Measurements from ENCODE around the gene SNX8.

The SNX8 gene

DNA sequence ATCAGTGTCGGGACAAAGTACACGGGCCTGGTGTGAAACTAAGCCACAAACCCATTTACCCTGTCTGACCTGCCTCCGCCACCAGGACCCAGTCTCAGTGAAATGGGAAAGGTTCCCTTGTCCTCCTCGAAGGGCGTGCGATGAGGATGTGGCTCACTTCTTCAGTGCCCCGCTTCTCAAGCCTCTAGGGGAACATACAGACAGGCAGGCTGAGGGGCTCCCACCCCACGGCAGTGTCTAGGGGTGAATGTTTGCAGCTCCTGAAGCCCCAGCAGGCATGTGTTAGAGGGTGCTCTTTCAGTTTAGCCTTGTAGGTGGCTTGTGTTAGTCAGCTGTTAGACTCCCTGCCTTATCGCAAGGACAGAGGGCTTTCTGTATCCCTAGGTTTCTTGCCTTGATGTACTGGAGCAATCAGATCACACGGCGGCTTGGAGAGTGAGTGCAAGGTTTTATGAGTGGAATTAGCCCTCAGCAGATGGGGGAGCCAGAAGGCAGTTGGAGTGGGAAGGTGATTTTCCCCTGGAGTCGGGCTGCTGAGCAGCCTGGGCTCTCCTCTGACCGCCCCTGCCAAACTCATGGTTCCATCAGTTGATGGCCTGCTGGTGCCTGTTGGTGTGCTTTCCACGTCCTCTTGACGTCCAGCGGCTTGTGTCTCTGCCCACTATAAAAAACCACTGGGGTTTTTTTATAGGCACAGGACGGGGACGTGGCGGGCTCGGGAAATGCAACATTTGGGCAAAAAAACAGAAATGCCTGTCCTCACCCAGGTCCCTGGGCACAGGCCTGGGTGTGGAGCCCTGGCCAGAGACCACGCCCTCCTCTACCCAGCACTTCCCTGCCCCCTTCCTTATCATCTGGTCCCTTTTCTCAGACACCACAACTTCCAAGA is 71.5 kb downstream of the SNX8 start:
- no peak for DNase-seq

DNA sequence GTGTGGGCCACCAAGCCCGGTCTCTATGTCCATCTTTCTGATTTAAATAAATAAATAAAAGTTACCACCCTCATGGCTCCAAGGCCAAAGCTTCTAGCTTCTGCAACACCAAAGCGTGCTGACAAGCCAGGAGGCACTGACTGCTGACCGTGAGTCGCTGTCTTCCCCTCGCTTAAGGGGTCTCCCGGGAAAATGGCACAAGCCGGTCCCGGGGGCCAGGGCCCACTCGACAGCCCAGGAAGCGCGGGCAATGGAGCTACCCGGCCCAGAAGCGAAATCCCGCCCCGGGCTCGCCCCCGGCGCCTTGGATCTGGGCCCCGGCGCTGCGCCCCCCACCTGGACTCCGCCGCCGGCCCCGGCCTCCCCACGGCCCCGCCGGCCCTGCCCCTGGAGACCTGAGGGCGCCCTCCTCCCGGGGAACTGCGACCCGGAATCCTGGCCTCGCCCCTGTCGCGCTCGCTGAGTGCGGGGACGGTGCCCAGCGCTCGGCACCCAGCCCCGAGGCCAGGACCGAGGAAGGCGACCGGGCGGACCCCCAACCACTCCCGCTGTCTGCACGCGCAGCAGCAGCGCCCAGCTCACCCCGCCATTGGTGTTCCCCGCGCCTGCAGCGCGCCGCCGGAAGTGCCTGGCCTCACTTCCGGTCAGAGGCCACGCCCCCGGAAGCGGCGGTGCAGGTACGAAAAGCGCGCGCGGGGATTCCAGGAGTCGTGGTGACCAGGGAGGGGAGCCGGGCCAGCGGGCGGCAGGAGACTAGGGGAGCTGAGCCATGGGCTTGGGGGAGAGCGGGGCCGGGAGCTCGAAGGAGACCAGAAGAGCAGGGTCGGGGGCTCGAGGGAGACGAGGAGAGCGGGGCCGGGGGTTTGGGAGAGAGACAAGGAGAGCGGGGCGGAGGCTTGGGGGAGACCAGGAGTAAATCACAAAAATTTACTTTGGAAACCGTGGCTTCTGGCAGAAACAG is 72.4 kb downstream of the SNX8 start, which contains the start of the genes MRM2 and NUDT1:
MRM2 (minus strand) TSS at position 626 of the 961 bp plus-strand sequence; CDS start at position 590, 36 bp downstream.
NUDT1 (plus strand) TSS at position 647 of the 961 bp plus-strand sequence. CDS start 2,349 bp downstream, outside the sequence.
- peak; percentile 34 for DNase-seq

DNA sequence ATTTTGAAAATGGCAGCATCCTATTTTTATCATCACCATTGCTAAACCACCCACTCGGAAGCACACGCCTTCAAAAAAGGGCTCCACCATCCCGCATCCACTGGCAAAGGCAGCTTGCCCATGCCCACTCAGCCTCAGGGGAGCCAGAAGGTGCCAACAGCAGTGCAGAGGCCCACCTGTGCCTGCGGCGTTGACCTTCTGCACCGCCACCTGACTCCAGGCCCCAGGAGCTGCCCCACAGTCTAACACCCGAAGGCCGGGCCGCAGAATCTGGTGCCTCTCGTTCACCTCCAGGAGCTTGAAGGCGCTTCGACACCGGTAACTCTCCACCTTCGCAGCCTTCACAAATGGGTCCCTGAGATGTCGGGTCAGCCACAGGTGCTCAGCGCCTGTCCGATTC is 75.0 kb downstream of the SNX8 start:
- DNase-seq, result no peak

DNA sequence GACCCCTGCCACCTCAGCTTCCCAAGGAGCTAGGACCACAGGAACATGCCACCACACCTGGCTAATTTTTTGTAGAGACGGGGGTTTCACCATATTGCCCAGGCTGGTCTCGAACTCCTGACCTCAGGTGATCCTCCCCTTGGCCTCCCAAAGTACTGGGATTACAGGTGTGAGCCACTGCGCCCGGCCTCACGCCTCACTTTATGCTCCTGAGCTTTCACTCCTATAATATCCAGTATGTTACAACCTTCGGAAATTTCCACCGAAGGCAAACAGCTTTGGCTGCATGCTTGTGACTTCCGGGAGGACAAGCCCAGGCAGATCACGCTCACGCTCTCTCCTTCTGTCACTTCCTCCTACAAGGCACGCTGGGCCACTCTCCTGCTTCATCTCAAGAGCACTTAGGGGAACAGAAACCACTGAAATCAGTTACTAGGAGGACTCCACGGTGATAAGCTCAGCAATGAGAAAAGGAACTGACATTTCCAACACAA is 77.1 kb downstream of the SNX8 start:
- no peak for DNase-seq

DNA sequence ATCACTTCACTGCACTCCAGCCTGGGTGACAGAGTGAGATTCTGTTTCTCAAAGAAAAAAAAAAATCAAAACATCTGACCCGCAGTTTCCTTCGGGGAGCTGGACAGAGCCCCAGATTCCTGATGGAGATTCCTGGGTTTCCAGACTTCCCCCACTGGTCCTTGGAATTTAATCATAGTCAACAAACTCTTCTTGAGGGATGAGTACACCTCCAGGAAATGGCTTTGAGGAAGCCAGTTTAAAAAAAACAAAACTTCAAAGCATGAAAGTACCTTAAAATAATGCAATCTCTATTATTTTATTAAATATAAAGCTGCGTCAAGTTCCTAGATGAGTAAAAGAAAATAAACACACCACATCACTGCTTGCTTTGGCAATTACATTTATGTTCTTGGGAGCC is 80.3 kb downstream of the SNX8 start:
- no peak for DNase-seq

DNA sequence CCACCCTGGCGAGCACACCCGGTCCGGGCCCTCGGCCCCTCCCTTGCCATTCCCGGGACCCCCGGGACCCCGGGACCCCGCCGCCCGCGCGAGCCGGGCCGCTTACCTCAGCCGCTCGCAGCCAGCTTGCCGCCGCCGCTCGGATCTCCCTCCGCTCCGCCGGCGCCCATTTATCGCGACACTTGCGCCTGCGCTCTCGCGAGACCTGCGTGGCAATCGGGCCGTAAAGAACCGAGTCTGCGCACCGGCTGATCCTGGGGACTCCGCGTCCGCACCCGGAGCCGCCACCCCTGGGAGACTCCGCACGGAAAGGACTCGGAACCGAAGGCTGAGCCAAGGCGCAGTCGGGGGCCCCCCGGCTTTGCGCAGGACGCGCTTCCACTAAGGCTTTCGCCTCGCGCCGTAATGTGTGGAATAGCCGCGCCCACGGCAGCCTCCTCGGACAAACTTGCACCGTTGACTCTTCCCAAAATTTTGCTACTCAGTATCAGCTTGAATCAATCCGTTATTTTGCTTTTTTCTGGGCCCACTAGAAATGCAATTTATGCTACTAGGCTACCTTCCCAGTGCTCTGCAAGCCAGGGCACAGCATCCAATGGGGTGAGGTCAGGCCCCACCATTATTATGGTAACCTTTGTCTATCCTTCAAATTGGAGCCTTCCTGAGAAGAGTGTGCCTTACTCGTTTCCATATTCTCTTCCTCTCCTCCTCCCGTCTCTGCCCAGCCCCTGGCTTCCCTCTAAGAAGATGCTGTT is 81.3 kb downstream of the SNX8 start, which contains the start of gene MAD1L1:
MAD1L1 (minus strand) TSS at position 180 of the 755 bp plus-strand sequence. CDS start 2,812 bp downstream, outside the sequence.
- DNase-seq, result peak; percentile 38

DNA sequence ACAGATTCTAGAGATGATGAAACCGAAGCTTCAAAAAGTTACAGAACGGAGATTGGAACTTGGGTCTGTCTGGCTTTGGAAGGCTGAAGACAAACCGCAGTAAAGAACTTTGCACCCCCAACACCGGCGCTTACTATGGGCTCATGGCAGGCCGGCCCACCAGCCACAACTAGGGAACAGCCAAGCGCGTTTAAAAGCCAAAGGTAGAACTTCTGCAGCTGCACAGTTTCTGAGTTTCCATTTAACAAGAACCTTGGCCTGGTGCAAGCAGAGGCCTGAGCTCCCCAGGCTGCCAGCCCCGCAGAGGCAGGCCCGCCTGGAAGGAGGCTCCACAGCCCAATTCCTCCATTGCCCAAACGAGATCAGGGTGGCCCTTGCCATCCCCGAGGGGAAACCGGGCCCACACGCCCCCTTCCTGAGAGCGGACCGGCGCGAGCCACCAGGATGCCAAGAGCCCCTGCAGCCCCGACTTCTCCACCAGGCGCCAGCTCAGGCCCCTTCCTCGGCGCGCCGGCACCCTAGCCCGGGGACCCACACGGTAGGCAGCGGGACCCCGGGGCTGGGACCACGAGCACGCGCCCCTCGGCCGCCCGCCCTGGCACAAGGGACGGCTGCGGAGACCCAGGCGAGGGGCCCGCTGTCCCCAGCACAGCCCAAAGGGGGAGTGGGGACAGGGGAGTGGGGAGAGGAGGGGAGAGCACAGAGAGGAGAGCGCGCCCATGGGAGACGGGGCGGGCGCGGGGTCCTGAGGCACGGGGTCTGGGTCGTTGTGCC is 82.1 kb downstream of the SNX8 start:
- no peak for DNase-seq

DNA sequence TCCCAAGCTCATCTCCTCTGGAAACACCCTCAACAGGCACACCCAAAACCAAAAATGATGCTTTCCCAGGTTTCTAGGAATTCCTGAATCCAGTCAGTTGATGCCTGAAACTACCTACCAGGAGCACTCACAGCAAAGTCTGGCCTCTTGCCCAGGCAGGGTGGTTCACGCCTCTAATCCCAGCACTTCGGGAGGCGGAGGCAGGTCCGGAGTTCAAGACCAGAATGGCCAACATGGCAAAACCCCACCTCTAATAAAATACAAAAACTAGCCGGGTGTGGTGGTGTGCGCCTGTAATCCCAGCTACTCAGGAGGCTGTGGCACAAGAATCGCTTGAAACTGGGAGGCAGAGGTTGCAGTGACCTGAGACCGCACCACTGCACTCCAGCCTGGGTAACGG is 83.4 kb downstream of the SNX8 start:
- DNase-seq, result no peak

DNA sequence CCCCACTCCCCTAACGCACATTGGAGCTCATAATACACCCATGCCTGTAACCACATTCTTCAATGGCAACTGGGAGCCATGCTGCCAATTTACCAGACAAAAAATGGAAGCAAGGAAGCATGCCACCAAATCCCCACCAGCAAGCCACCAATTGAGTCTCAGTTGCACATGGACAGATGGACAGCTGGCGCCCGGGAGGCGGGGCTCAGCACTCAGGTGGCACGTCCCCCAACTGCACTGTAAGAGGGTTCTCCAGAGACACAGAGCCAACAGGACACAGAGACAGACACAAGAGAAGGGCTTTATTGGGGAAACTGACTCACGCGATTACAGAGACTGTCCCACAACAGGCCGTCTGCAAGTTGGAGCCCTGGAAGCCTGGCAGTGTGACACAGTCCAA is 84.0 kb downstream of the SNX8 start:
- no peak for DNase-seq

DNA sequence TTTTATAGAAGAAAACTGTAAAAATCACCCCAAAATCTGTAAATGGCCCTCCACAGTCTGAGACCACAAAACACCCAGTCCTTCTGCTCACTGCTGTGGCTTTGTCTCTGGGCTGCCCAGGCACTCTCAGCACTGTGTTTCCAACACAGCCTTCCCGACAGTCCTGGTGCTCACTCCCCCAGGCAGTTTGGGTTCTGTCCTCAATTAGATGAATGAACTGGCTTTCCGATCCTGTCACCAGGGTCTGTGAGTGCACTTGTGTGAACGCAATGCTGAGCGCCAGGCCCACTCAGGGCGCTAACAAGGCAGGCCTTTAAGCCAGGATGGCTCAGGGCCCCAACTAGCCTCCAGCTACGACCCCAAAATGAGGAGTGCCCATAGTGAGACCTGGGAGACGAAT is 84.8 kb downstream of the SNX8 start:
- no peak for DNase-seq

DNA sequence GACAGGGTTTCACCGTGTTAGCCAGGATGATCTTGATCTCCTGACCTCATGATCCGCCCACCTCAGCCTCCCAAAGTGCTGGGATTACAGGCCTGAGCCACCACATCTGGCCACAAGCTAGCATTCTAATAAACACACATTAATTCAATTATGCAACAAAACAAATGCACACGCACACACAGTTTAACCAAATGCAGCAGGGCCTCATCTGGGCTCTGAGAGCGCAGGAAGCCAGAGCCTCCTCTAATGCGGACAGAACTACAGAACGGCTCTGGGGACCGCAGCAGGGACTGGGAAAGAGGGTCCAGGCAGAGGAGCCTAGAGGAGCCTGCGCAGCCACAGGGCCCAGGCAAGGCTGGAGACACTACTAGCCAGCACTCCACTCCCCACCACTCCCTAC is 85.3 kb downstream of the SNX8 start:
- no peak for DNase-seq

DNA sequence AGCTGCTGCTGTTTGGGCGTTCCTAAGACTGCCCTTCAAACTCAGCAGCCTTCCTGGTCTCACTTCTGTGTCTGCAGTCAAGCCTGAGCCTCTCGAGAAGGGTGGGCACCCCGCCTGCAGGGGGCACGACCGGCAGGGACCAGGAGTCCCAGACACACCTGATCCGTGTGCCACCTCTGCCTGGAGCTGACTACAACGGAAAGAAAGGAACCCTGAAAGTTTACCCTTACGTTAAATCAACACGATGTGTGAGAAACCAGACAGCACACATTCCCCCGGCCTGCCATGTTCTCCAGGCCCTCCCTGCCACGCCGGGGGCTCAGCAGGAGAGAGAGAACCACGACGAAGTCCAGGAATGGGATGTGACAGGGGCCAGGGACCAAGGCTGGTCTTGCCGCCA is 86.5 kb downstream of the SNX8 start:
- no peak for DNase-seq

DNA sequence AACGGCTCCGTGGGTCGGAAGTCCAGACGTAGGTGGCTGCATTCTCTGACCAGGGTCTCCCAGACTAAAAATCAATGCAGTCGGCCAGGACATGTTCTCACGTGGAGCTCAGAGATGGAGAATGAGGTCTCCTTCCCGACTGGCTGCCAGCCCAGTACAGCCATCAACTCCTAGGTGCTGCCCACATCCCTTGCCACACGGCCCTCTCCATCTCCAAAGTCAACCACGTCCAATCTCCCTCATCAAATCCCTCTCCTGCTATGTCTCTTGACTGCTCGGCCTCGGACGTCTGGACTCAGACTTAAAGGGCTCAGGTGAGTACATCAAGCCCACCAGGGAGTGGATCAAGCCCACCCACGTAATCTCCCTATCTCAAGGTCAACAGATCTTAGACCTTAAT is 88.4 kb downstream of the SNX8 start:
- DNase-seq, result no peak

DNA sequence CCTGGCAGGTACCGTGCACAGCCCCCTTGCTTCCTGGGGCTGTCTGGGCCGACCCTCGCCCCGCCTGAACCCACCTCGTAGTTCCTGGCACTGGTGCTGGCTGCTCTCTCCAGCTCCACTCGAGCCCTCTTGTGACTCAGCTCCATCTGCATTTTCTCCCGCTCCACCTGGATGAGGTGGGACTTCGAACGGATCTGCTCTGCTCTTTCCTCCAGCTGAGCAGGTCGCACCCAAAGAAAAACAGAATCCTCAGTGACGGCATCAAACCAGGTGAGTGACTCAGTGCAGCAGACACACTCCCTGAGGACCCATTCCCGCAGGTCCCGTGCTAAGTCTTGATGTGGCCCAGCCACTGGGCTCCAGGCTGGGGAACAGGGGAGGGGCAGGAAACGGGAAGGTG is 88.9 kb downstream of the SNX8 start:
- DNase-seq, result no peak

DNA sequence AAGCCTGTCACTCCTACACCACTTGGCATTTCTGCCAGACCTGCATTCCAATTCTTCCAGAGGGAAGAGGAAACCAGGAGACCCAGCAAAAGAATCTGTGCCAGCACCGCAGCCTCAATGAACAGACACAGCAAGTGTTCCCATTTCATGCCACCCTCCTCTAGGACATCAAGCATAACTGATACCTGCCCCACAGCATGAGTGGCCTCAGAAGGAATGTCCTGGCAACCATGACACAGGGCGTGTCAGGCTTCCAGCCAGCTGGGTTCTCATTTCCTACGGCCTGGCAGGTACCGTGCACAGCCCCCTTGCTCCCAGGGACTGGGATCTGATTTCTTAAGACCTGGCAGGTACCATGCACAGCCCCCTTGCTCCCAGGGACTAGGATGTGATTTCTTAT is 89.3 kb downstream of the SNX8 start:
- DNase-seq, result no peak

DNA sequence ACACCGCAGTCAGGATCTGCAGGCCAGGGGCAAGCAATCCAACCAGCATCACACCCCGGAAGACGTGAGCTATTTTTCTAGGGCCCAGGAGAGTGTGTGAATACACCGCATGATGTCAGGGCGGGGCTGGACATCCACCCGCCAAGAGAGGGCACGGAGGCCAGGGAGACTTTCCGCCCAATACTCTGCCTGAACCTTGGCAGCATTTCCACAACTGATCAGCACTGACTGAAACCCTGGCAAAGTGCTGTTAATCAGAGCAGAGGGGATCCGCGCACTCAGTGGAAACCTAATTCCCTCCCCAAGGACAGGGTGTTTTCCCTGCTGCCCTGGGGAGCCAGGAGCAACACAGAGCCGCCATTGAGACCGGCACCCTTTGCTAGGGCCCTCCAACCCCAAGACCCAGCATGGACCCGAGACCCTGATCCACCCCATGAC is 89.7 kb downstream of the SNX8 start:
- DNase-seq, result no peak

DNA sequence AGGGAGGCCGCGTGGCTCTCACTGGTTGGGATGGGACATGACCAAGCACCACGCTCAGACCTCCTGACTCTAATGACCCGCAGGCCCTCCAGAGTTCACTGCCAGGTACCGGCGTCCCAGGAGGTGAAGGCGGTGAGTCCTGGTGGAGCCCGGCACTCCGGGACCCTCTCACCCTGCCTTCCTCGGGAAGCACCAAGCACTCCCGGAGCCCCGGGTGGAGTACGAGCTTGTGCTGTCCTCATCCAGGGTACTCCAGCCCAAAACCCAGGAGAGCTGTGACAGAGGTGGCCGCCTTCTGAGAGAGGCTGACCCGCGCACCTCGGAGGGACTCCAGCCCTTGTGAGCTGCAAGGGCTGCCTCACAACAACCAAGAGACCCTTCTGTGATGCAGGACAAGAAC is 90.9 kb downstream of the SNX8 start:
- no peak for DNase-seq

DNA sequence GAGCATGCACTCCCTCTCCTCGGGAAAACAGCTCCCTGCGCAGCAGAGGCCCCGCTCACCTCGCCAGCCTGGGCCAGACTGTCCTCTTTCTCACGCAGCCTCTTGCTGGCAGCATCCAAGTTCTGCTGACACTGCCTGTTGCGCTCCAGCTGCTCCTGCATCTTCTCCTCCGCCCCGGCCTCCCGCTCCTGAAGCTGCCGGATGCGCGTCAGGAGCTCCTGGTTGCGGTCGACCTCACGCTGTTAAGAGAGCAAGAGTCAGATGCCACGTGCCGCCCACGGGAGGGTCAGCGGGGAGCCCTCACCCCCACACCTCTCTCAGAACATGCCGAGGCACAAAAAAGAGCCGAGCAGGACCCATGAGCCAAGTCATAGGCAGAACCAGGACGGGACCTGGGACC is 91.7 kb downstream of the SNX8 start:
- no peak for DNase-seq

DNA sequence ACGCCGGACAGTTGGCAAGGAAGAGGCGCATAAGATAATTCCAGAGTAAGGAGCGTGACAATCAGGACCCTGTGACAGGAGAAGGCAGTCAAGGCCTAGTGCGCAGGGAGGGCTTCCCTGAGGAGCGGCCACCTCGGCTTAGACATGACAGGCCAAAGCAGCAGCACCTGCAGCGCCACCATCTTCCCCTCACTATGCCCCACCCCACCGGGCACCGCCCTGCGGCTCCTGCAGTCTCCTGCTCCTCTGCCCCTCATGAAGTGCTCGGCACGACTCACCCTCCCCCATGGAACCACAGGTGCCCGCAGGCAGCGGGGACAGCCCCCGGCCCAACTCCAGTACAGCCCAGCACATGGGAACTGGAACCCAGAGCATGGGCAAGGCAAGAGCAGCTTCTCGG is 93.3 kb downstream of the SNX8 start:
- no peak for DNase-seq

DNA sequence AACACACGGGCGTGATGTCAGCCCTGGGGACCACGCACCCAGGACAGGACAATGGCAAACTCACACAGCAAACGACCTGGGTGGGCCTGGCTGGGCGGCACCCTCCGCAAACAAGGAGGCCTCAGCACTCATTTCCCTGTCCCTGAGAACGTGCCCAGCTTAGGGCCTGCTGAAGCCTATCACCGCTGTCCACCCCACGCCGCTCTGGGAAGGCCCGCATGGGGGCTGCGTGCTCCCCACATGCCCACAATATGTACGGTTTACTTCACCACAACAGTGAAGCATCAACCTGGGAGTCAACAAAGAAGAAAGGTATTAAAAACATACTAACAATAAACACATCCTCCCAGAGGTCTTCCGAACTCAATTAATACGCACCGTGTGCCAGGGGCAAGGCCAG is 93.7 kb downstream of the SNX8 start:
- no peak for DNase-seq

DNA sequence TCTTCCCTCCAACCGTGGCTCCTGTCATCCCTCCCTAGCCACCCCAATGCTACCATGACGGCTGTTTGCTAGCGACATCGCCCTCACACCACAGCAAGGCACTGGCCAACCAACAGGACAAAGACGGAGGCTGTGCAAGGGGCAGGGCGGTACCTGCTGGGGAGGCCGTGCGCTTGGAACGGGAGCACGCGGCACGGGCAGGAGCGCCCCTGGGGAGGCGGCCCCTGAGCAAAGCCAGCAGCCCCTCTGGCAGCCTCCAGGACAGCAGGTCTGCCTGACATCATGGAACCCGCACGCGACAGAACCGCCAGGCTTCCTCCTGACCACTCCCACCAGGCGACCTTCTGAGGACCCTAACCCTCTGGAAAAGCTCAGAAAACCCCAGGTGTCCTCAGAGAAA is 94.2 kb downstream of the SNX8 start:
- no peak for DNase-seq

DNA sequence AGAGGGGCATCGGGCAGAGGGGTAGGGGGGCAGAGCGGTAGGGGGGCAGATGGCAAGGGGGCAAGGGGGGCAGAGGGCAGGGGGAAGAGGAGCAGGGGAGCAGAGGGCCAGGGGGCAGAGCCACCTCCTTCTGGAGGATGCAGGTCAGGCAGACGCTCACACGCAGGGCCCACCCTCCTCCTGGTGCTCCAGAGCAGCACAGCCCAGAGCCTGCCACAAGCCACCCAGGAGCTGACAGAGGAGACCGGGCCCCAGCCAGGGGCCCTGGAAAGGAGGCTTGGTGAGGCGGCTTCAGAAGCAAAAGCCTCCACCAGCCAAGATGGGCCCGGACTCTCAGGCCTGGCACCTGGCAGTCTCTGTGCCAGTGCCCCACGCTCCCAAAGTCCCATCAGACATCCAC is 94.6 kb downstream of the SNX8 start:
- no peak for DNase-seq
